ENCODE measurements around the gene SPRR2E.
"Not testable (repeated sequence)": the region's sequence is repeated elsewhere in the genome, so short reads cannot be mapped to it uniquely, and the experiment has no call there.

Gene SPRR2E

GRCh38 chr1:153094426-153094825 is at the start of gene SPRR2E:
Gene SPRR2E (minus strand): TSS chr1:153094526. CDS start chr1:153093751, 775 bp downstream.
- DNase-seq: no peak

DNA sequence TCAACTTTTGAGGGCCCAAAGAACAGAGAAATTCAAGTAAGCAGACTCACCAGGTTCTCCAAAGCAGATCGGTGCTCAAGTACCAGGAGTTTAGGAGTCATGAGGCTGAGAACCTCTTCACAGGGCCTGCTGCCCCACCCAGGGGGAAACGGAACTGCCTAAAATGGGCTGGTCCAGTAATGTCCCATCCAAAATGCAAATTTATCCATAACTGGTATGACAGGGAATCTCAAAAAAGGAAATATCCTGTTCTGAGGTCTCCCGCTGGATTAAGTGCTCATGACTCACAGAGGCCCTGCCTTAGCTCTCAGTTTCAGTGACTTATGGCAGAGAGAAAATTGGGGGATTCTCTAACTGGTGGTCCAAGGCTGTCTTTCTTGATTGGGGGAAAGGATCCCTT is 47.1 kb upstream of the SPRR2E start:
- no peak for DNase-seq

DNA sequence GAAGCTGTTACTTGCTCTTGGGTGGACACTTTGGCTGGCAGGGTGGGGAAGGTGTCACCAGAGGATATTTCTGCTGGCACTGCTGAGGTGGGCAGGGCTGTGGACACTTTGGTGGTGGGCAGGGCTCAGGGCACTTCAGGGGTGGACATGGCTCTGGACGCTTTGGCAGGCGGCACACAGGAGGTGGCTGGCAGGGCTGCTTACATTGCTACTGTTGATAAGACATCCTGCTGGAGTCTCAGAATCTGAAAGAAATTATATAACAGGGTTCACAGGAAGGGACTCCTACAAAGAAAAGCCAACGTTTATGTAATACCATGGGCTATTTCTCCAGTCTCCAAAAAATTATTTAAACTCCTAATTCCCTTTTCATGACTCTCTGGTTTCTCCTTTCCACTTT is 46.2 kb upstream of the SPRR2E start:
- no peak for DNase-seq

DNA sequence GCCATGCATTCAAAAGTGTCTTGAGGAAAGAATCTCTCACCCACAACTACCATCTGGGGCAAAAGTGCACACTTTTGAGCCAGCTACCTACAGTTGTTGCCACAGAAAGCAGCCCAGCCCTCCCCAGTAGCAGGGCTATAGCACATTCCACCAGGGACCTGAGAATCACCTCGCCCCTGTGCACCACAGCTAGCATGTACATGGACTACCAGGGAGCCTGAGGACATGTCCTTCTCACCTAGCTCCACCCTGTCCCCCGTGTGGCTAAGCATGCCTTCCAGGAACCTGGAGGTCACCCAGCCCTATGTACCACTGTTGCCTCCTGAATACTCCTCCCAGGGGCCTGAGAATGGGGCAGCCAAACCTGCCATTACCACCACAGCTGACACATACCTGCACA is 39.4 kb upstream of the SPRR2E start:
- DNase-seq: no peak

- DNase-seq: no peak
These were observed 38.9 kb upstream of the SPRR2E start for GRCh38 chr1:153133267-153133666.

DNA sequence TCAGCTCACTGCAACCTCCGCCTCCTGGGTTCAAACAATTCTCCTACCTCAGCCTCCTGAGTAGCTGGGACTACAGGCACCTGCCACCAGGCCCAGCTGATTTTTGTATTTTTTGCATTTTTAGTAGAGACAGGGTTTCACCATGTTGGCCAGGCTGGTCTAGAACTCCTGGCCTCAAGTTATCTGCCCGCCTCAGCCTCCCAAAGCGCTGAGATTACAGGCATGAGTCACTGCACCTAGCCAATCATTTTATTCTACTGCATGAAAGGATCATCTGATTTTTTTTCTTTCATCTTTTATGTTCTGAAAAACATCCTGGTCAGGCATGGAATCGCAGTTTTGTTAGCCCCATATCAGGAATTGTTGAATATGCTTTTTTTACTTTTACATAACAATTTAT is 34.4 kb upstream of the SPRR2E start:
- not testable (repeated sequence) for DNase-seq

DNA sequence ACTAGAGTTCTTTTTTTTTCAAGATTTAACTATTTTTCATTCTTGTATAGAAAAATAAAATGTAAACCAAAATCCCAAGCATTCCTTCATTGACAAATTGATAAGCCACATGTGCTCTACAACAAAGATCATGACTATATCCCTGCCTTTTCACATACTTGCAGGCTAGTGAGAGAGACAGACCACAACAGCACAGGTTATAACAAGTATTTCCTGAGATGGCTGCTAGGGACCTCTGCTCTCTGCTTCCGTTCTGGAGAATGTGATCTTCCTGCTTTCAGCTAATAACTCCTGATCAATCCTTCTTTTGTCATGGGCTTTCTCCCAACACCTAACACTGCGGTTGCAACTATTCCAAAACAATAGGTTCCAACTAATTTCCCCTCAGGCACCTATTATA is 33.0 kb upstream of the SPRR2E start:
- no peak for DNase-seq

GRCh38 chr1:153125536-153125935 is 31.2 kb upstream of the SPRR2E start:
- no peak for DNase-seq

- DNase-seq: not testable (repeated sequence)
These were observed 29.5 kb upstream of the SPRR2E start for GRCh38 chr1:153123793-153124192.

DNA sequence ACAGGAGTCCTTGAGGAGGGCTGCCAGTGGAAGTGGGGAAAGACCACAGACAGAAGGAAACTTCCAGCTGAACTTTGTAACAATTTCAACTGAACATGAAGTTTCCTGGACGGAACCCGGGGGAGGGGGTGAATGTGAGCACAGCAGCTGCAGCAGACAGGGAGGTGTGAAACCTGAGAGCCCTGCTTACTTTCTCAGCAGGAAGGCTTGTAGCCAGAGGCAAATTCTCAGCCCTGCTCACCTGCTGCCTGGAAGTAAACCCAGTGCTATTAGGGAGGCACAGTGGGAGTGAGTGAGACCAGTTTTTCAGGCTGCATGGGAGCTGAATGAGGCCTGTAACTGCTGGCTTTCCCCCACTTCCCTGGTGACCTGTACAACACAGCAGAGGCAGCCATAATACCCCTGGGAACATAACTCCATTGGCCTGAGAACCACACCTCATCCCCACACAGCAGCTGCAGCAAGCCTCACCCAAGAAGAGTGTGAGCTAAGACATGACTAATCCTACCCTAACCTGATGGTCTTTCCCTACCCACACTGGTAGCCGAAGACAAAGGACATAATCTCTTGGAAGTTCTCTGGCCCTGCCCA is 28.6 kb upstream of the SPRR2E start:
- no peak for DNase-seq

- no peak for DNase-seq
These were observed 26.6 kb upstream of the SPRR2E start for GRCh38 chr1:153120945-153121344.

- no peak for DNase-seq
These were observed 25.2 kb upstream of the SPRR2E start for GRCh38 chr1:153119491-153119971.

DNA sequence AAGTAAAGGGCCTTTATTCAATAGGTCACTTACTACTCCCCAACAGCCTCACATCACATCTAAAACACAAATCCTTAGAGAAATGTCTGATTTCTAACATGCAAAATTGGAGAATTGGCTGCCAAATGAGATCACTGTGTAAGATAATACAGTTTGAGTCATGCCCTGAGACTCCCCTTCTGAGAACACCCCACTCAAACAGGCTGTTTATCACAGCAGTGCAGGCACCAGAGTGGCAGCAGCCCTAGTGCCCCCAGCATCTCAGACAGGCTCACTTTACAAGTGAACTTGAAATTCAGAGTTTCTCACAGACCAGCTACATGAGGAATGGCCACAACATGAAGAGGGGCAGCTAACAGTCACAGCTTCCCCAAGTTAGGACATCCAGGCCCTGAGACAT is 20.9 kb upstream of the SPRR2E start:
- not testable (repeated sequence) for DNase-seq

- DNase-seq: no peak
These were observed 19.1 kb upstream of the SPRR2E start, which contains the start of gene SPRR2F for GRCh38 chr1:153113416-153113815. Gene SPRR2F (minus strand): TSS chr1:153113516. CDS start chr1:153112733, 783 bp downstream.

DNA sequence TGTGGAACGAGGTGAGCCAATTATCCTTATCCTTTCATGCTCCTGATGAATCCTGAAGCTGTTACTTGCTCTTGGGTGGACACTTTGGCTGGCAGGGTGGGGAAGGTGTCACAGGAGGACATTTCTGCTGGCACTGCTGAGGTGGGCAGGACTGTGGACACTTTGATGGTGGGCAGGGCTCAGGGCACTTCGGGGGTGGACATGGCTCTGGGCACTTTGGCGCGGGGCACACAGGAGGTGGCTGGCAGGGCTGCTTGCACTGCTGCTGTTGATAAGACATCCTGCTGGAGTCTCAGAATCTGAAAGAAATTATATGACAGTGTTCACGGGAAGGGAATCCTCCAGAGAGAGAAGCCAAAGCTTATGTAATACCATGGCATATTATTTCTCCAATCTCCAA is 18.1 kb upstream of the SPRR2E start:
- DNase-seq: not testable (repeated sequence)

DNA sequence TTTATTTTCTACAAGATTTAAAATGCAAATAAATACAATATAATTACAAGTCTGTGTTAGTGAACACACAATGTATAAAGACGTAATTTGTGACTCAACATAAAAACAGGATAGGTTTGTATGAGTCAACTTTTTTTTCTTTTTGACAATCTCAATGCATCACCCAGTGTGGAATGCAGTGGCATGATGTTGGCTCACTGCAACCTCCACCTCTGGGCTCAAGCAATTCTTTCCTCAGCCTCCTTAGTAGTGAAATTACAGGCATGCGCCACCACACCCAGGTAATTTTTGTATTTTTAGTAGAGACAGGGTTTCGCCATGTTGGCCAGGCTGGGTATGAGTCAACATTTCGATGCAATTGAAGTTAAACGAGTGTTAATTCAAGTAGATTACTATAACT is 5.9 kb upstream of the SPRR2E start:
- no peak for DNase-seq

DNA sequence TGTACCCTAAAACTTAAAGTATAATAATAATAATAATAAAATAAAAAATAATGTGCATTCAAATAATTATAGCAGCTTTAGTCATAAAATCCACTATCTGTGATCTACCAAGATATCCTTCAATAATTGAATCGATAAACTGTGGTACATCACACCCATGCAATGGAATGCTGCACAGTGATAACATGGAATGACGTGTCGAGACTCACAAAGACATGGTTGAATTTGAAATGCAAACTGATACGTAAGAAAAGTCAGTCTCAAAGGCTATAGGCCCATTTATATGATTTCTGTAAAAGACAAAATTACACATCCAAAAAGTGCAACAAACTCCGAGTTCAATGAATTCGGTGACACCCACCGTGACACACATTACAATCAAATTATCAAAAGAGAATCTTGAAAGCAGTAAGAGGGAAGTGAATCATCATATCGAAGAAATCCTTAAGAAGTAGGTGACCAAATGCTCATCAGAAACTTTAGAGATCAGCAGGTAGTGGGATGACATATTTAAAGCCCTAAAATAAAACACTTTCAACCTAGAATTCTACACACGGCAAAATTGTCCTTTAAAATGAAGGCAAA is 5.2 kb upstream of the SPRR2E start:
- no peak for DNase-seq

- DNase-seq: no peak
These were observed 1.4 kb upstream of the SPRR2E start for GRCh38 chr1:153095764-153096163.

DNA sequence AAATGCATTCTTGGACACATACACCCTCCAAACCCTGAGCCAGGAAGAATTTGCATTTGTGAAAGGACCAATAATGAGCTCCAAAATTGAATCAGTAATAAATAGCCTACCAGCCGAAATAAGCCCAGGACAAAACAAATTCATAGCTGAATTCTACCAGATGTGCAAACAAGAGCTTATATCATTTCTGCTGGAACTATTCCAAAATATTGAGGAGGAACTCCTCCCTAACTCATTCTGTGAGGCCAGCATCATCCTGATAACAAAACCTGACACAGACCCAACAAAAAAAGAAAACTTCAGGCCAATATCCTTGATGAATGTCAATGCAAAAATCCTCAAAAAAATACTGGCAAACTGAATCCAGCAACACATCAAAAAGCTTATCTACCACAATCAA is 6.7 kb downstream of the SPRR2E start:
- DNase-seq: no peak

GRCh38 chr1:153081736-153082135 is 12.6 kb downstream of the SPRR2E start:
- no peak for DNase-seq

- no peak for DNase-seq
These were observed 21.3 kb downstream of the SPRR2E start for GRCh38 chr1:153072806-153073726.

DNA sequence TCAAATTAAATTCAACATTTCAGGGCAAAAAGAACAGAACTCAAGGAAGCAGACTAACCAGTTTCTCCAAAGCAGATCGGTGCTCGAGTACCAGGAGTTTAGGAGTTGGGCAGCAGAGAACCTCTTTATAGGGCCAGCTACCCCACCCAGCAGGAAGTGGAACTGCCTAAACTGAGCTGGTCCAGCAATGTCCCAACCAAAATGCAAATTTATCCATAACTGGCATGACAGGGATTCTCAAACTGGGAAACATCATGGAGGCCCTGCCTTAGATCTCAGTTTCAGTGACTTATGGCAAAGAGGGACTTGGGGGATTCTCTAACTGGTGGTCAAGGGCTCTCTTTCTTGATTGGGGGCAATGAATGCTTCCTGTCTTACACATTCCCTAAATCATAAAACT is 22.8 kb downstream of the SPRR2E start, which contains the start of gene SPRR2B:
SPRR2B (minus strand) TSS at position 101 of the 400 bp plus-strand sequence. CDS start 772 bp downstream, outside the sequence.
- DNase-seq: no peak

GRCh38 chr1:153070243-153070642 is 24.1 kb downstream of the SPRR2E start:
- no peak for DNase-seq
